HepG2 (cell line): ENCODE data around the gene SNF8. TPM values are rescaled to one million over a fixed set of nuclear protein-coding genes. Genes with fewer than 3 reads are reported as not detected.

Experiments
- HNF4G ChIP-seq, 2 experiments: sonication (generic) in 1 of 2; formaldehyde crosslinking in 1 of 2; IDR thresholded peaks; 2 replicates each; pipeline versions ENCODE4 v1.4.0 to v1.6.1; 2011 to 2020; ENCODE audit warnings: borderline replicate concordance in 2 of 2, low read depth in 2 of 2, mild to moderate bottlenecking in 2 of 2, low read length in 1 of 2, missing genetic modification reagents in 1 of 2, moderate library complexity in 1 of 2
- MATR3 ChIP-seq: sonication (generic); formaldehyde crosslinking; IDR thresholded peaks from 2 replicates; pipeline ENCODE4 v1.4.0; 2020; ENCODE audit warnings: missing genetic modification reagents
- MXI1 ChIP-seq: IDR thresholded peaks from 3 replicates; pipeline ENCODE4 v1.6.1; 2012; ENCODE audit warnings: low read depth, low read length, inconsistent platforms, borderline replicate concordance
- NKX3-1 ChIP-seq: sonication (generic); formaldehyde crosslinking; IDR thresholded peaks from 2 replicates; pipeline ENCODE4 v1.5.0; 2020; ENCODE audit warnings: missing genetic modification reagents
- SP140L ChIP-seq: sonication (generic); formaldehyde crosslinking; IDR thresholded peaks from 2 replicates; pipeline ENCODE4 v1.4.0; 2020; ENCODE audit warnings: missing genetic modification reagents, borderline replicate concordance
- TGIF2 ChIP-seq: IDR thresholded peaks from 2 replicates; pipeline ENCODE4 v1.6.1; 2016; ENCODE audit warnings: control low read depth, missing compliant biosample characterization
- ZFP90 ChIP-seq: sonication (generic); formaldehyde crosslinking; IDR thresholded peaks from 2 replicates; pipeline ENCODE4 v1.8.0; 2022; ENCODE audit warnings: missing genetic modification reagents, mild to moderate bottlenecking, inconsistent platforms, borderline replicate concordance
- ZNF263 ChIP-seq: sonication (generic); formaldehyde crosslinking; IDR thresholded peaks from 2 replicates; pipeline ENCODE4 v1.4.0; 2020; ENCODE audit warnings: missing genetic modification reagents
- polyA plus RNA-seq, 8 experiments: library from polyadenylated mRNA; depleted of rRNA in 3 of 8; stranded (reverse) in 7 of 8; unstranded in 1 of 8; fragments of >200 nt; fragmentation: Illumina TruSeq in 4 of 8; extraction: Trizol in 4 of 8; gene quantifications; 2 replicates each; pipeline versions ENCODE4 v1.2.1 to v1.2.3, GENCODE V29; 2011 to 2016; ENCODE audit warnings: low read depth in 4 of 8, missing spikeins in 1 of 8, mixed read lengths in 1 of 8; ENCODE audit not compliant: insufficient read depth in 1 of 8
- total RNA-seq, 5 experiments: library from RNA; depleted of rRNA; stranded (reverse); fragments of >200 nt; fragmentation: Illumina TruSeq; extraction: Trizol; gene quantifications; 2 replicates each; pipeline ENCODE4 v1.2.3, GENCODE V29; 2016; ENCODE audit warnings: low read depth in 1 of 5
- TF ChIP-seq, protein P1 (sequence below), 2 experiments: sonication (generic) in 1 of 2; formaldehyde crosslinking in 1 of 2; IDR thresholded peaks; 2 replicates each; pipeline versions ENCODE4 v1.6.1 to v1.9.0; 2014 to 2022; ENCODE audit warnings: antibody characterized with exemption in 1 of 2, borderline replicate concordance in 1 of 2, inconsistent platforms in 1 of 2, low read depth in 1 of 2, missing genetic modification reagents in 1 of 2
- TF ChIP-seq, protein P2 (sequence below): sonication (generic); formaldehyde crosslinking; IDR thresholded peaks from 2 replicates; pipeline ENCODE4 v1.8.1; 2023; ENCODE audit warnings: mild to moderate bottlenecking, moderate library complexity, missing genetic modification reagents
- TF ChIP-seq, protein P3 (sequence below): sonication (generic); formaldehyde crosslinking; IDR thresholded peaks from 2 replicates; pipeline ENCODE4 v1.8.0; 2022; ENCODE audit warnings: missing genetic modification reagents, mild to moderate bottlenecking, inconsistent platforms, borderline replicate concordance
- TF ChIP-seq, protein P4 (sequence below): sonication (generic); formaldehyde crosslinking; IDR thresholded peaks from 2 replicates; pipeline ENCODE4 v1.4.0; 2020; ENCODE audit warnings: missing genetic modification reagents

Gene SNF8
- total and polyA plus RNA-seq, 2 of the 13 experiments (the other 11 are each of a cell fraction or from before 2014, with no cell fraction given): 114 to 153 TPM

DNA sequence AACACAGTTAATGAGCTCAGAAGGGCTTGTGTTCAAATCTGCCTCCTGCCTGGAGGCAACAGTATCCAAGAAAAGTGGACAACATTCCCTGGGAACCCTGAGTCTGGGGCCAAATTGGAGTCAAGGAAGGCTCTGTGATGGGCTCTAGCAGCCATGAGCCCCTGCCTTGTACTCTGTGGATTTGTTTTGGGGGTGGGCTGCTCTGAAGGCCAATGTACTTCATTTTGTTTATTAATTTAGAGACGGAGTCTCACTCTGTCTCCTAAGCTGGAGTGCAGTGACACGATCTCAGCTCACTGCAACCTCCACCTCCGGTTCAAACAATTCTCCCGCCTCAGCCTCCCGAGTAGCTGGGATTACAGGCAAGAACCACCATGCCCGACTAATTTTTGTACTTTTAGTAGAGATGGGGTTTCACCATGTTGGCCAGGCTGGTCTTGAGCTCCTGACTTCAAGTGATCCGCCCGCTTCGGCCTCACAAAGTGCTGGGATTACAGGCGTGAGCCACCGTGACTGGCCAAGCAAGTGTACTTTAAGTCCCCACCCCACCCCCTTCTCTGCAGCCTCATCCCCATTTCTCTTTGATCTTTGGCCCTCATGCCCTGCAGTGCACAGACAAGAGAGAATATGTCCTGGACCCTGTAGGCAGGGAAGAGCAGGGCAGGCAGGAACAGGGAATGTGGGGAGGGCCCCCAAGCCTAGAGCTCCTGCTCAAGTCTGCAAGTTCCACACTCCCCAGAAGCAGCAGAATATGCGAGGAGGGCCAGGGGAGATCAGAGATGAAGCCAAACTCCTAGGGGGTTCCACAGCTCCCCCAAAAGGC, 26.4 kb upstream of the SNF8 start (continued):
- TF ChIP-seq, protein P1, sequence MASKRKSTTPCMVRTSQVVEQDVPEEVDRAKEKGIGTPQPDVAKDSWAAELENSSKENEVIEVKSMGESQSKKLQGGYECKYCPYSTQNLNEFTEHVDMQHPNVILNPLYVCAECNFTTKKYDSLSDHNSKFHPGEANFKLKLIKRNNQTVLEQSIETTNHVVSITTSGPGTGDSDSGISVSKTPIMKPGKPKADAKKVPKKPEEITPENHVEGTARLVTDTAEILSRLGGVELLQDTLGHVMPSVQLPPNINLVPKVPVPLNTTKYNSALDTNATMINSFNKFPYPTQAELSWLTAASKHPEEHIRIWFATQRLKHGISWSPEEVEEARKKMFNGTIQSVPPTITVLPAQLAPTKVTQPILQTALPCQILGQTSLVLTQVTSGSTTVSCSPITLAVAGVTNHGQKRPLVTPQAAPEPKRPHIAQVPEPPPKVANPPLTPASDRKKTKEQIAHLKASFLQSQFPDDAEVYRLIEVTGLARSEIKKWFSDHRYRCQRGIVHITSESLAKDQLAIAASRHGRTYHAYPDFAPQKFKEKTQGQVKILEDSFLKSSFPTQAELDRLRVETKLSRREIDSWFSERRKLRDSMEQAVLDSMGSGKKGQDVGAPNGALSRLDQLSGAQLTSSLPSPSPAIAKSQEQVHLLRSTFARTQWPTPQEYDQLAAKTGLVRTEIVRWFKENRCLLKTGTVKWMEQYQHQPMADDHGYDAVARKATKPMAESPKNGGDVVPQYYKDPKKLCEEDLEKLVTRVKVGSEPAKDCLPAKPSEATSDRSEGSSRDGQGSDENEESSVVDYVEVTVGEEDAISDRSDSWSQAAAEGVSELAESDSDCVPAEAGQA (IDR thresholded peaks at IDR 0.05; ENCODE audit: low read depth): no peak
- TF ChIP-seq, protein P1 (CRISPR knock-in tag; IDR thresholded peaks at IDR 0.05; ENCODE audit: borderline replicate concordance): no peak
- TF ChIP-seq TGIF2 (CRISPR knock-in tag) (peak; percentile 10; the same call in 1 of the 2 replicates), SP140L (CRISPR knock-in tag) (0 out of 2 replicates have a peak, but pooled peaks have one; percentile 18), MXI1 (peak; percentile 24; the same call in 1 of the 3 replicates), ZNF263 (CRISPR knock-in tag) (peak; percentile 88), ZFP90 (peak; percentile 77; the same call in 1 of the 2 replicates), MATR3 (CRISPR knock-in tag) (no peak), HNF4G (IDR thresholded peaks at IDR 0.05; ENCODE audit: borderline replicate concordance, low read depth, low read length) (peak; percentile 90), HNF4G (CRISPR knock-in tag; IDR thresholded peaks at IDR 0.05; ENCODE audit: borderline replicate concordance, low read depth) (peak; percentile 54; the same call in 1 of the 2 replicates), NKX3-1 (CRISPR knock-in tag) (peak; percentile 84)
- TF ChIP-seq, protein P2, sequence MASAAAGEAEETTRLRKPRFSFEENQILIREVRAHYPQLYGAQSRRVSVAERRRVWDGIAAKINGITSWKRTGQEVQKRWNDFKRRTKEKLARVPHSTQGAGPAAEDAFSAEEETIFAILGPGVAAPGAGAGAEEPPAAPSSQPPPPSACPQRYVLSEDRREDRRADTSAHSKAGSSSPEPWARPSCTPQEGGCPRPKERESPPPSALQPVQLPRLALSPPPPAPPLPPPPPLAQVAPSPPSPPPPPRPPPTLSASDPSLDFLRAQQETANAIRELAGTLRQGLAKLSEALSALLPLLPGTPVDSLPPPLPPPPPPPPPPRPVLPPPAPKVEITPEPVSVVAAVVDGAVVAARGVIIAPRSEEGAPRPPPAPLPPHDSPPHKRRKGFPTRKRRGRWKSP (CRISPR knock-in tag): peak; percentile 79
- TF ChIP-seq, protein P3, sequence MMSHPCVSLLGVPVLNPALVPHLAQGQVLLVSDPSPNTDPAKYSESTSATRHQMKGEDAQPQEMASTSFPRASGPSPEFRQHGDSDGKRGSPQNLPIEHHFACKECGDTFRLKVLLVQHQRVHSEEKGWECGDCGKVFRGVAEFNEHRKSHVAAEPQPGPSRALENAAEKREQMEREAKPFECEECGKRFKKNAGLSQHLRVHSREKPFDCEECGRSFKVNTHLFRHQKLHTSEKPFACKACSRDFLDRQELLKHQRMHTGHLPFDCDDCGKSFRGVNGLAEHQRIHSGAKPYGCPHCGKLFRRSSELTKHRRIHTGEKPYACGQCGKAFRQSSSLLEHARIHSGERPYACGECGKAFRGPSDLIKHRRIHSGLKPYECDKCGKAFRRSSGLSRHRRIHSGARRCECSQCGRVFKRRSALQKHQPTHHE (CRISPR knock-in tag): no peak; the same call in 1 of the 2 replicates
- TF ChIP-seq, protein P4, sequence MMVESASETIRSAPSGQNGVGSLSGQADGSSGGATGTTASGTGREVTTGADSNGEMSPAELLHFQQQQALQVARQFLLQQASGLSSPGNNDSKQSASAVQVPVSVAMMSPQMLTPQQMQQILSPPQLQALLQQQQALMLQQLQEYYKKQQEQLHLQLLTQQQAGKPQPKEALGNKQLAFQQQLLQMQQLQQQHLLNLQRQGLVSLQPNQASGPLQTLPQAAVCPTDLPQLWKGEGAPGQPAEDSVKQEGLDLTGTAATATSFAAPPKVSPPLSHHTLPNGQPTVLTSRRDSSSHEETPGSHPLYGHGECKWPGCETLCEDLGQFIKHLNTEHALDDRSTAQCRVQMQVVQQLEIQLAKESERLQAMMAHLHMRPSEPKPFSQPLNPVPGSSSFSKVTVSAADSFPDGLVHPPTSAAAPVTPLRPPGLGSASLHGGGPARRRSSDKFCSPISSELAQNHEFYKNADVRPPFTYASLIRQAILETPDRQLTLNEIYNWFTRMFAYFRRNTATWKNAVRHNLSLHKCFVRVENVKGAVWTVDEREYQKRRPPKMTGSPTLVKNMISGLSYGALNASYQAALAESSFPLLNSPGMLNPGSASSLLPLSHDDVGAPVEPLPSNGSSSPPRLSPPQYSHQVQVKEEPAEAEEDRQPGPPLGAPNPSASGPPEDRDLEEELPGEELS (CRISPR knock-in tag): peak; percentile 72; the same call in 1 of the 2 replicates
